Forelimb muscle (tissue), 1 donor: ENCODE data around the gene PMM1. TPM values are rescaled to one million over a fixed set of nuclear protein-coding genes. Genes with fewer than 3 reads are reported as not detected.

Experiments
- DNase-seq: peaks from one replicate; pipeline ENCODE4 v3.0.0-alpha.2; 2013; ENCODE audit warnings: low read depth
- polyA plus RNA-seq: library from polyadenylated mRNA; unstranded; fragments of 120-200 nt; gene quantifications from one replicate; pipeline ENCODE4 v1.2.1, GENCODE V29; 2013; ENCODE audit not compliant: insufficient read length

Gene PMM1
- polyA plus RNA-seq, 1 donor = 23.2 TPM

- DNase-seq = no peak
Observed at GRCh38 chr22:41538583-41538982, 51.1 kb downstream of the PMM1 start.

- DNase-seq = no peak
Observed at GRCh38 chr22:41537203-41537602, 52.4 kb downstream of the PMM1 start.

GRCh38 chr22:41535244-41535643 is 54.4 kb downstream of the PMM1 start:
- DNase-seq = no peak

- DNase-seq = no peak
Observed at GRCh38 chr22:41534219-41534618, 55.4 kb downstream of the PMM1 start.

- no peak for DNase-seq
Observed at GRCh38 chr22:41532908-41533825, 56.5 kb downstream of the PMM1 start.

GRCh38 chr22:41531715-41532477 is 57.7 kb downstream of the PMM1 start:
- no peak for DNase-seq

- no peak for DNase-seq
Observed at GRCh38 chr22:41530890-41531714, 58.5 kb downstream of the PMM1 start.

GRCh38 chr22:41528938-41529561 is 60.6 kb downstream of the PMM1 start:
- DNase-seq = no peak

- DNase-seq = no peak
Observed at GRCh38 chr22:41528132-41528766, 61.4 kb downstream of the PMM1 start.

Other genes starting within 250 kb of the PMM1 start
- 10.0 TPM for gene TEF, start 207.9 kb downstream of the PMM1 start, polyA plus RNA-seq
- 35.2 TPM for gene TOB2, start 143.0 kb downstream of the PMM1 start, polyA plus RNA-seq
- 37.9 TPM for gene PHF5A, start 121.1 kb downstream of the PMM1 start, polyA plus RNA-seq
- 116 TPM for gene ACO2, start 120.7 kb downstream of the PMM1 start, polyA plus RNA-seq
- 21.6 TPM for gene POLR3H, start 45.4 kb downstream of the PMM1 start, polyA plus RNA-seq
- gene CSDC2, start 28.8 kb downstream of the PMM1 start, polyA plus RNA-seq = 3.8 TPM
- gene DESI1, start 31.2 kb upstream of the PMM1 start, polyA plus RNA-seq = 20.2 TPM
- gene XRCC6, start 31.5 kb upstream of the PMM1 start, polyA plus RNA-seq = 213 TPM
- gene SNU13, start 99.0 kb upstream of the PMM1 start, polyA plus RNA-seq = 114 TPM
- 0.68 TPM for gene MEI1, start 109.7 kb upstream of the PMM1 start, polyA plus RNA-seq
- 9.4 TPM for gene CCDC134, start 210.8 kb upstream of the PMM1 start, polyA plus RNA-seq
- gene SREBF2, start 243.3 kb upstream of the PMM1 start, polyA plus RNA-seq = 84.4 TPM